Activated naive CD4-positive, alpha-beta T cell treated with anti-CD3 and anti-CD28 coated beads, Interleukin-2, amount 10 ng/mL, durations not matched to agents 7 days and 5 days (primary cell): ENCODE measurements around the gene PAX3.

Experiments used
- CTCF ChIA-PET: fragments of 350-600 bp; sonication (Branson Sonifier 250); formaldehyde crosslinking; loops from one replicate; lab custom pipeline; 2021; ENCODE audit warnings: antibody characterized with exemption; lab: Charles Lee
- DNase-seq: peaks from one replicate; pipeline ENCODE4 v3.0.0-alpha.2; 2020
- H3K27ac Mint-ChIP-seq: one replicate; pipeline ENCODE4 v1.8.0; 2021; ENCODE audit warnings: mild to moderate bottlenecking, moderate library complexity, mixed read lengths
- H3K27me3 Mint-ChIP-seq: one replicate; pipeline ENCODE4 v1.8.0; 2021; ENCODE audit warnings: mild to moderate bottlenecking, mixed read lengths
- H3K36me3 Mint-ChIP-seq: one replicate; pipeline ENCODE4 v1.8.0; 2021; ENCODE audit warnings: mixed read lengths
- H3K4me1 Mint-ChIP-seq: one replicate; pipeline ENCODE4 v1.8.0; 2021; ENCODE audit warnings: mixed read lengths
- H3K4me3 Mint-ChIP-seq: one replicate; pipeline ENCODE4 v1.8.0; 2021; ENCODE audit warnings: mild to moderate bottlenecking, moderate library complexity, mixed read lengths
- H3K9me3 Mint-ChIP-seq: one replicate; pipeline ENCODE4 v1.8.0; 2021; ENCODE audit warnings: mixed read lengths

PAX3 gene

DNA sequence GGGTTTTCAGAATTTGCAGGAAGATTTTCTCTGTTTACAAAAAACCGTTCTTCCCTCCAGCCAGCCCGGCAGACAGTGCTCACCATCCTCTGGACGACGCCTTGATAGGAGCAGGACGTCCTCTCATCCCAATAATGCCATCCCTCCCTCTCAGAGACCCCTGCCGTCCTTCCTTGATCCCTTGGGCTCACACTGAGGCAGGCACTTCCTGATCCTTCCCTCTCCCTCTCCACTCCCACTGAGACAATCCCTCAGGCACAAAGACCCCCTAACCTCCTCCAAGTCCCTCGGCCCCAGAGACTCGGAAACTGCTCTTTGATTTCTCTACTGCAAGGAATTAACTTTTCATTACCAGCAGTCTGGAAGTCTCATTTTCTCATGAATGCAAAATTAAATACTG is 42.5 kb downstream of the PAX3 start:
- Mint-ChIP-seq H3K4me1 (no peaks in the 10 kb centered on the region), H3K9me3 (no peaks in the 10 kb centered on the region), H3K36me3 (no peaks in the 10 kb centered on the region), H3K27ac (no peak overlapping the region), H3K27me3 (peaks cover 4% of the 10 kb centered on the region), H3K4me3 (no peak overlapping the region)
- CTCF ChIA-PET: no interaction called here
- DNase-seq: no peak

DNA sequence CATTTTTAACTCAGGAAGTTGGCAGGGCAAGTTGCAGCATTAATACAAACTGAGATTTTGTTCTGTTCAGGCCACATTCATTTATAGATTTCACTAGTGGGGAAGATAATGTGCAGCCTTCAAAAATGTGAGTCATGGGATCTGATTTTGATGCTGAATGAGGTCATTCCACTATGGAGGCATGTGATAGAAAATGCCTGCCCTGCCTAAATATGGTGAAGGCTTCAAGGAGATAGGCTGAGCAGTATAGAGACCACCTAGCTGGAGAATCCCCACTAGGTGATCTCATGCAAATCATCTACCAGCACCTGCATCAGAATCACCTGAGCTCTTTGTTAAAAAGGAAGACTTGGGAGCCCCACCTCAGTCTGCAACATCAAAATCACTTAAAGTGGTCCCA is 43.7 kb downstream of the PAX3 start:
- Mint-ChIP-seq H3K36me3 (no peaks in the 10 kb centered on the region), H3K4me3 (no peak overlapping the region), H3K27me3 (peaks cover 4% of the 10 kb centered on the region), H3K4me1 (no peaks in the 10 kb centered on the region), H3K27ac (no peak overlapping the region), H3K9me3 (no peaks in the 10 kb centered on the region)
- DNase-seq: no peak
- CTCF ChIA-PET: no interaction called here

DNA sequence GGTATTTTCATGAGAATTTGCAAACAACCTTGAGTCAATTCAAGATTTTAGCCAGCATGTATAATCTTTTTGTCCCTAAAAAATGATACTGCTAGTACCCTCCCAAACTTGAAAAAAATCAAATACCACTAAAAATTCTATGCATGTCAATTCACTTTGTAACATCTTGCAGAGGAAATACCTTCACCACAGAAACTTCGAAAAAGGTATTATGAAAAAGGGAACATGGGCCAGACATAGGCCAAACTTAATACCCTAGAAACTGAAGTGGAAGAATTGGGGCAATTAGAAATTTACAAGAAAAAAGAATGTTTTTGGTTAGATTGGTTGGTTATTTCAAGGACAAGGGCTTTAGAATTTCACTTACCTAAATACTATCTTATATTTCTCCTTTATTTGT is 48.5 kb downstream of the PAX3 start:
- Mint-ChIP-seq H3K4me3 (no peak overlapping the region), H3K36me3 (no peaks in the 10 kb centered on the region), H3K4me1 (no peaks in the 10 kb centered on the region), H3K27ac (no peak overlapping the region), H3K9me3 (no peaks in the 10 kb centered on the region), H3K27me3 (no peaks in the 10 kb centered on the region)
- CTCF ChIA-PET: no interaction called here
- DNase-seq: no peak

DNA sequence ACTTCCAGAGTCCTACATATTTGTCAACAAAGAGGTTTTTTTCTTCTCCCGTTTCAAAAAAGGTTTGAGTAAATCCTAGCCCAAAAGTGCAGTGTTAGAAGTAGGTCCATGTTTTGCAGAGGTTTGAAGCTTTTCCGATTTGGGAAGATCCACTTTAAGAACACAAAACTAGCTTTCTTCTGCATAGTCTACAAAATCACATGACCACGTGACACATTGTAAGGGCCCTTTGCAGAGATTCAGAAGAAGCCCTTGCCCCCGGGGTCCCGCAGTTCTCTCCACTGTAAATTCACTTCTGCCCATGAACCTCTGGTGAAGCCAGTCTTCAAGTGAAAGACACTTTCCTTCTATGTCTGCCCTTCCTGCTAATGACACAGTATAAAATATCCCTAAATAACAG is 49.4 kb downstream of the PAX3 start:
- Mint-ChIP-seq H3K27me3 (no peaks in the 10 kb centered on the region), H3K27ac (no peak overlapping the region), H3K9me3 (no peaks in the 10 kb centered on the region), H3K36me3 (no peaks in the 10 kb centered on the region), H3K4me3 (no peak overlapping the region), H3K4me1 (no peaks in the 10 kb centered on the region)
- CTCF ChIA-PET: no interaction called here
- DNase-seq: no peak

DNA sequence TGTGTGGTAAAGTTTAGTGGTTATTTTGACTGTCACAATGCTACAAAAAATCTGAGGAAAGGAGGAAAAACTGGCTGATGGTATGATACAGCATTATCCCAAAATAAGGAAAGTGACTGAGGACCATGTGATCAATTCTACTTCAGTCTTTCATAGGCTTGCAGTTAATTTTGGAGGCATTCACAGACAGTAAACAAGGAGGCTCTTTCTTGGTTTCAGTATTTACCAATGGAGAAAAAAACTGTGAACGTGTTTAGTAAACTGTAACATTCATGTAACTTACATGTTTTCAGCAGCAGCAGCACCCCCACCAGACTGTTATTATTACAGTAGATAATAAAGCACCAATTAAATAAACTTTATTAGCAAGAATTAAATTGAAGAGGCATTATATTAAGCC is 50.0 kb downstream of the PAX3 start:
- Mint-ChIP-seq H3K4me3 (no peak overlapping the region), H3K36me3 (no peaks in the 10 kb centered on the region), H3K9me3 (no peaks in the 10 kb centered on the region)

DNA sequence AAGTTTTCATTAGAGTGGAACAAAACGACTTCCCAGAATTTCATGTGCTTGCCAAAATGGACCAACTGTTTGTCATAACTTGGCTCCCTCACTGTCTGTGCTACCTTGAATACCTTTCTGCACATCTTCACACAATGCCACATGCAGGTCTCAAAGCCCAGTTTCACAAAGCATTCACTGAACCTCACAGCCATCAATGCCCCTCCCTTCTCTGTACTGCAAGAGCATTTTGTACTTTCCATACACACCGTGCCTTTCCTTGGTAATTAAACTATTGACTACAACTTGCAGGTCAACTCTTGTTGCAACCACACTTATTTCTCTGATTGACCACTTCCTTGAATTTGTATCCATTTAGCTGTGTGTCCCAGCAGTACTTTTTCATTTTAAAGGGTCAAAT is 50.5 kb downstream of the PAX3 start:
- DNase-seq: no peak
- Mint-ChIP-seq H3K36me3 (no peaks in the 10 kb centered on the region), H3K27me3 (no peaks in the 10 kb centered on the region), H3K9me3 (no peaks in the 10 kb centered on the region), H3K4me1 (no peaks in the 10 kb centered on the region), H3K27ac (no peak overlapping the region), H3K4me3 (no peak overlapping the region)
- CTCF ChIA-PET: no interaction called here

More for the DNA sequence above, 50.0 kb downstream of the PAX3 start:
- CTCF ChIA-PET: no interaction called here
- H3K27me3 Mint-ChIP-seq: no peaks in the 10 kb centered on the region
- no peak for DNase-seq
- no peak overlapping the region for H3K27ac Mint-ChIP-seq
- no peaks in the 10 kb centered on the region for H3K4me1 Mint-ChIP-seq

DNA sequence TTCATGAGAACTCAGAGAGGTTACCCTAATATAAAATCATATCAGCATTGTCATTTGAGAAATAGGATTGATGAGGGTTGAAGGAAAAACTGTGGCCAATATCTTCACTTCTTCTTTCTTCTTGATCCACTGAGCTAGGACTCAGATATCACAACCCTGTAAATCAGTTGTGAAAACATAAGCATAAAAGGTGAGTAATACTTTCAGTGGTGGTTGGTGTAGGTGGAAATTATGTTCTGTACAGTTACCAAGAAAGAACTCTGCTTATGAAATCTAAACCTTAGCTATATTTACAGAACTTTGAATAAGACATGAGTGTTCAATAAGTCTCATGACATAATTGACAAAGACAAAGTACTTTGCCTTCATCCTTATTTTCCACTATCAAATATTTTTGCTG is 56.3 kb downstream of the PAX3 start:
- DNase-seq: no peak
- Mint-ChIP-seq H3K4me1 (no peaks in the 10 kb centered on the region), H3K4me3 (no peak overlapping the region), H3K27me3 (peaks cover 18% of the 10 kb centered on the region), H3K36me3 (no peaks in the 10 kb centered on the region), H3K27ac (no peak overlapping the region), H3K9me3 (no peaks in the 10 kb centered on the region)
- CTCF ChIA-PET: no interaction called here

DNA sequence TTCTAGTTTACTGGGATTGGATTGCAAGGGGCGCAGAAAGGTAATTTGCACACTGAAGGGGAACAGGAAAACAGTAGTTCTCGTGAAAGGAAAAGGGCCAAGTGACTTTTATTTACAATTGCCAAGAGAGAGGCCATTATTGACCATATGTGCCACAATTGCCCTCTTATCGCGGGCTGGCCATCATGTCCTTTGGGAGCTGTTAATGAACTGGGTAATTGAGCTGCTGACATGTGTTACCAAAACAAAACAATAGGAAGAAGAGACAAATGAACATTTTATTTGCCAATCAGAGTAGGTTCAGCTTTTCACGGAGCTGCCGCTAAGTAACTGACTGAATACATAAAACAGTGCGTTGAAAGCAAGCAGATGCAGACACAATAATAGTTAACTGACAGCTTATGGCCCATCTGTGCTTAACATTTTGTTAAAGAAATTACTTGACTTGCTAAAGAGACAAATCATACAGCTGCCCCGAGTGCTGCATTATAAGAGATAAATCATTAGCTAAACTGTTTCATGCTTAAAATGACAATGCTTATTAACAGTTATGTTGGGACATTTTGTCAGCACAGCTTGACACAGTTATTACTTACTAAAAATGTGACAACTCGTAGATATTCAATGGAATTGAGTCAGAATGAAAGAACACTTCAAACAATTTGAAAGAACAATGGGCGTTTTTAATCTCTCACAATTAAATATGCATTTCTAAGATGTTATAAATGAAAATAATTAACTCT is 57.5 kb downstream of the PAX3 start:
- H3K4me1 Mint-ChIP-seq: no peaks in the 10 kb centered on the region
- CTCF ChIA-PET: no interaction called here
- H3K27me3 Mint-ChIP-seq: peaks cover 18% of the 10 kb centered on the region
- no peaks in the 10 kb centered on the region for H3K9me3 Mint-ChIP-seq
- DNase-seq: no peak
- no peaks in the 10 kb centered on the region for H3K36me3 Mint-ChIP-seq
- no peak overlapping the region for H3K27ac Mint-ChIP-seq
- no peak overlapping the region for H3K4me3 Mint-ChIP-seq

DNA sequence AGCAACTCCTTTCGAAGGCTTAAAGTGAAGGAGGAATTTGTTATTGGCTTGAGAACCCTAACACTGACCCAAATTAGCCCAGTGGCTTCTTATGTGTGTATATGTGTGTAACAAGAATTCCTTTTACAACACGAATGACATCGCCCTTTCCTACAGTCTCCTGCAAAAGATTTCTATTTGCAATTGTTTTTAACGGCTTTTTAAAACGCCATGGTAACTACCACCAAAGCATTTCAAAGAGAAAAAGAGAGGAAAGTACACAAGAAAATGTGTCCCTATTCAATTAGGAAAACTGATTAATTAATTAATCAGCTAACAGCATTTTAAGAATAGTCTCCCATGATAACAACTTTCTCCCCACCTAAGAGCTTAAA is 58.1 kb downstream of the PAX3 start:
- no peaks in the 10 kb centered on the region for H3K4me1 Mint-ChIP-seq
- CTCF ChIA-PET: no interaction called here

DNA sequence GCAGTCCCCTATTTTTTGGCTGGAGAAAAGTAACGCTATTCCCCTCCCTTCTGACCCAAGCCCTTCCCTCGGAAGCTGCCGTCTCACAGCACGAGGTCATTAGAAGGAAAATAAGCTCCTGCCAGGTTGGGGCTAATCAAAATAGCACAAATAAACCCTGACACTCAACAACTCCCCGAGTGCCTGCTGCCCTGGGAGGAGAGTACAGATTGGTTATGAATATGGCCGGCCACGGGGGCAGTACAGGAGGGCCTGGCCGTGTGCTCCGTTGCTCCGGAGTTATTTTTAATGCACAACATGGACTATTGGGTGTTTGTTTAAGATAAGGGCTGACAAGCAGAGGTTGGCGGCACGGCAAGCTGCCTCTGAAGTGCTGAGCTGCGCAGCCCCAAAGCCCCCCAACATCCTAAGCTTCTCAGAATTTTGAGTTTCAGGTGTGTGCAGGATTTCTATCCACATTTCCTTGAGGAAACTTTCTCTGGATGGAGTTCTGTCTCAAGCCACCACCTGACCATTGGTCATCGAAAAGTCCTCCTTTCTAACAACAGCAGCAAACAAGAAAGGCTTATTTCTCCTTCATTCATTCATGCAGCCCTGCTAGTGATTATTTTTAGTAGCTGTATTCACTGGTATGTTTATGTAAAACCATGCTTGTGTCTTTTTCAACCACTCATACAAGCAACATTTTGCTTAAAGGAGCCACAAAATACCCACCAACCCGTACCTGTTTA is 58.7 kb downstream of the PAX3 start:
- Mint-ChIP-seq H3K27me3 (peaks cover 18% of the 10 kb centered on the region), H3K9me3 (no peaks in the 10 kb centered on the region), H3K36me3 (no peaks in the 10 kb centered on the region), H3K4me1 (no peaks in the 10 kb centered on the region), H3K4me3 (no peak overlapping the region), H3K27ac (no peak overlapping the region)
- CTCF ChIA-PET: no interaction called here
- DNase-seq: no peak

More for the DNA sequence above, 58.1 kb downstream of the PAX3 start:
- Mint-ChIP-seq H3K9me3 (no peaks in the 10 kb centered on the region), H3K4me3 (no peak overlapping the region), H3K27me3 (peaks cover 18% of the 10 kb centered on the region), H3K36me3 (no peaks in the 10 kb centered on the region), H3K27ac (no peak overlapping the region)
- no peak for DNase-seq

DNA sequence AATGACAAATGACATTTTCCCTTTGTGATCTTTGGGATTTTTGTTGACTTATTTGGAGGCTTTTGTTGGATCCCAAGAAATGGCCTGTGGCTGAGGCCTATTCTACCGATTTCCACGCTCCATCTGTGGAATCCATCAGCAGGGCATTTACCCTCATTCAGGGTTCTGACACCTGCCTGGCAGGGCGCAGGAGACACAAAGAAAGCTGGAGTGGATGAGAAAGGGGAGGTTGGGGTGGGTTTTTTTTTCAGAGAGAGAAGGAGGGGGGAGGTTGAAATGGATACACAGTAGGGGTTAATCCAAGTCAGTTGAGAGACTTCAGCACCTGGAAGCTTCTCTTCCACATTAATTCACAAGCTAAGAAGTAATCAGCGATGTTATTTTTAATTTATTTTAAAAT is 59.7 kb downstream of the PAX3 start:
- H3K27me3 Mint-ChIP-seq: peaks cover 18% of the 10 kb centered on the region
- CTCF ChIA-PET: no interaction called here

DNA sequence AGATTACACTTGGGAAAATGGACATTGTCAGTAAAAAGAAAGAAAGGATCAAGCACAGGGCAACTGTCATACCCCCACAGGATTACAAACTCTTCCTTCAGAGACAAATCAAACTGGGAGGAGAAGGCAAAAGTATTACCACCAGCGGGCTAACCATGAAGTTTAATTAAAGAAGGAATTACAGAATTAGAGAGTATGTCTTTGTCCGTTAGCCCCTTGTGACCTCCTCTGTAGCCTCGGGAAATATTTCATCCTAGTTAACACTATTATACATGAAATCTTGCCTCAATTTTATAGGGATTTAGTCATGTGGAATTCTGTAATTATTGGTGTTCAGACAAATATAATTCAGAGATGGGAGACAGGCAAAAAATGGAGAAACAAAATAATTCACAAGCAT is 60.7 kb downstream of the PAX3 start:
- CTCF ChIA-PET: no interaction called here
- Mint-ChIP-seq H3K27ac (no peak overlapping the region), H3K36me3 (no peaks in the 10 kb centered on the region), H3K27me3 (peaks cover 18% of the 10 kb centered on the region), H3K9me3 (no peaks in the 10 kb centered on the region), H3K4me1 (no peaks in the 10 kb centered on the region), H3K4me3 (no peak overlapping the region)
- DNase-seq: no peak

More for the DNA sequence above, 59.7 kb downstream of the PAX3 start:
- no peaks in the 10 kb centered on the region for H3K9me3 Mint-ChIP-seq
- no peak for DNase-seq
- no peaks in the 10 kb centered on the region for H3K36me3 Mint-ChIP-seq
- no peak overlapping the region for H3K4me3 Mint-ChIP-seq
- H3K4me1 Mint-ChIP-seq: no peaks in the 10 kb centered on the region
- no peak overlapping the region for H3K27ac Mint-ChIP-seq

DNA sequence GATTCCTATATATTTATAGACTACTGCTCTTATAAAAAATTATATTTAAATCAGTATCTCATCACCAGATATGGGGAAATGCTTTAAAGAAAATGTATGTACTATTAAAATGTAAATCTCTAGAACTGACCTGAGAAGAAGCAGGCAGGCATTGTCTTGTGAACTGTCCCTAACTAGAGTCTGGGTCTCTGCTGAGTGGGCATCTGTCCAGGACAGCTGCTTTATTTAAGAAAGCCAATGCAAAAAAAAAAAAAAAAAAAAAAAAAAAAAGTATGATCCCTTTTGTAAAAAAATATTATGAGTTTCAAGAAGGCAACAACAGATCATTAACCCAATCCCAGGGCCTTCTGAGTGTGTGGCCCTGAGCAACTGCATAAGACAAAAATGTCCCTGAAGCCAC is 66.0 kb downstream of the PAX3 start:
- CTCF ChIA-PET: no interaction called here
- Mint-ChIP-seq H3K27me3 (no peaks in the 10 kb centered on the region), H3K9me3 (no peaks in the 10 kb centered on the region)

DNA sequence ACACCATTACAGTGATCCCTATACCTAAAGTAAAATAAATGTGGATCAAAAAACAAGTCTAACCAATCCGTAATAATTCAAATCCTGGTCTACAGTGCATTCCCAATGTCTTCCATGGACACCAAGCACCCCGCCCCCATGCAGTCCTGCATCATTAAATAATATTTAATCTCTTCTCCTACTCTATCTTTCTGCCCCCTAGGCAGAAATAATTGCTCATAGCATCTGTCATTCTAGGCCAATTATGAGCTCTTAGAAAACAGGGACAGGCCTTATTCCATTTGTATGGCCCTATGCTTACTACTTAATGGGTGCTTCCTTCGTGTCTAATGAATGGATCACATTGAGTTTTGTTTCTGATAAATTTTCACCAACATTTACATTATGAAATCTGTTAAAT is 66.4 kb downstream of the PAX3 start:
- Mint-ChIP-seq H3K27me3 (no peaks in the 10 kb centered on the region), H3K9me3 (no peaks in the 10 kb centered on the region), H3K27ac (no peak overlapping the region), H3K4me1 (no peaks in the 10 kb centered on the region), H3K36me3 (no peaks in the 10 kb centered on the region), H3K4me3 (no peak overlapping the region)
- no peak for DNase-seq
- CTCF ChIA-PET: no interaction called here

More for the DNA sequence above, 66.0 kb downstream of the PAX3 start:
- Mint-ChIP-seq H3K36me3 (no peaks in the 10 kb centered on the region), H3K4me3 (no peak overlapping the region), H3K27ac (no peak overlapping the region), H3K4me1 (no peaks in the 10 kb centered on the region)
- no peak for DNase-seq

DNA sequence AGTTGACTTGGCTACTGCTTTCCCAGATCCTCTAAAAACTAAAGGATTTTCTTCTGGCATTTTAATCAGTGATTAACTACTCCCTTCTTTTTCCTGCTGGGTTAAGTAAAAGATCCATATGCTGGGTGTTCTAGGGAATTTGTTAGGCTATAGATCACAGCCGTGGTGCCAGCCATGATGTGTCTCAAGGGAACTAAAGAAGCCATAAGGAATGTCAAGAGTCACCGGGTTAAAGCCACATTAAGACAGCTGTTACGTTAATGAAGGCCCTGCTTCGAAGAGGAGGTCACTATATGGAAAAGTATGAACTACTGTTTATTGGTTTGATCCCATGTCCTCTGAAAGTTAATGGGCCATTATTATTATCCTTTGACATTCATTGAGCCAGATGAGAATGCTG is 70.7 kb downstream of the PAX3 start:
- no peaks in the 10 kb centered on the region for H3K9me3 Mint-ChIP-seq
- no peaks in the 10 kb centered on the region for H3K4me1 Mint-ChIP-seq
- no peak overlapping the region for H3K4me3 Mint-ChIP-seq
- H3K27me3 Mint-ChIP-seq: no peaks in the 10 kb centered on the region
- DNase-seq: no peak
- no peak overlapping the region for H3K27ac Mint-ChIP-seq
- CTCF ChIA-PET: no interaction called here
- no peaks in the 10 kb centered on the region for H3K36me3 Mint-ChIP-seq
